H1 (cell line): Measurements from ENCODE around the gene HYAL4. TPM values are rescaled to one million over a fixed set of nuclear protein-coding genes. Genes with fewer than 3 reads are reported as not detected.

Experiments used
- CTCF ChIA-PET: fragments of 300-600 bp; sonication (Branson Sonifier 250); formaldehyde crosslinking; loops from one replicate; lab custom pipeline; 2021; ENCODE audit not compliant: partially characterized antibody; lab: Charles Lee
- POLR2A ChIA-PET: fragments of 300-600 bp; sonication (Branson Sonifier 250); formaldehyde crosslinking; loops from one replicate; lab custom pipeline; 2021; ENCODE audit warnings: inconsistent platforms; ENCODE audit not compliant: partially characterized antibody; lab: Charles Lee
- DNase-seq, 2 experiments: peaks; one replicate each; pipeline versions ENCODE4 v3.0.0 to v3.0.0-alpha.2; 2010 to 2022; ENCODE audit warnings: low spot score in 2 of 2, low read depth in 1 of 2, mixed read lengths in 1 of 2
- FAIRE-seq: peaks from 2 replicates; lab custom pipeline; 2011; peaks lifted over from hg19 to GRCh38; lab: Jason Lieb, UNC
- H2AFZ ChIP-seq: 2 replicates; pipeline ENCODE4 v1.8.1; 2012; ENCODE audit warnings: low read length, inconsistent platforms
- H2AK5ac ChIP-seq: 2 replicates; pipeline ENCODE4 v1.6.1; 2013; ENCODE audit warnings: low read depth, low read length
- H2BK120ac ChIP-seq: replicated peaks from 2 replicates; pipeline ENCODE3; 2013; ENCODE audit warnings: low read depth, low read length, inconsistent platforms
- H2BK12ac ChIP-seq: 2 replicates; pipeline ENCODE4 v1.6.1; 2013; ENCODE audit warnings: low read depth, low read length
- H2BK15ac ChIP-seq: 2 replicates; pipeline ENCODE4 v1.6.1; 2013; ENCODE audit warnings: low read length
- H2BK20ac ChIP-seq: 2 replicates; pipeline ENCODE4 v1.6.1; 2013; ENCODE audit warnings: low read length
- H2BK5ac ChIP-seq: 2 replicates; pipeline ENCODE4 v1.6.1; 2013; ENCODE audit warnings: low read depth, low read length
- H3K14ac ChIP-seq: 2 replicates; pipeline ENCODE4 v1.6.1; 2013; ENCODE audit warnings: inconsistent platforms; ENCODE audit not compliant: insufficient read length
- H3K18ac ChIP-seq: 2 replicates; pipeline ENCODE4 v1.6.1; 2013; ENCODE audit warnings: low read length; ENCODE audit errors: extremely low read depth
- H3K23ac ChIP-seq: 2 replicates; pipeline ENCODE4 v1.6.1; 2013; ENCODE audit warnings: inconsistent platforms; ENCODE audit not compliant: insufficient read length
- H3K23me2 ChIP-seq: 2 replicates; pipeline ENCODE4 v1.6.1; 2013; ENCODE audit warnings: low read depth, low read length
- H3K27ac ChIP-seq: 2 replicates; pipeline ENCODE4 v1.6.1; 2011; ENCODE audit warnings: low read depth, low read length, inconsistent platforms
- H3K27me3 ChIP-seq, 4 experiments: replicated peaks in 1 of 4; 1 replicate in 1 of 4; 2 replicates in 3 of 4; pipeline versions ENCODE4 v1.6.1 to v1.8.1; 2011 to 2013; ENCODE audit warnings: low read length in 3 of 4, mild to moderate bottlenecking in 3 of 4, inconsistent platforms in 2 of 4, mixed read lengths in 2 of 4, moderate library complexity in 1 of 4; ENCODE audit not compliant: control insufficient read depth in 3 of 4, insufficient read depth in 3 of 4; ENCODE audit errors: extremely low read depth in 1 of 4
- H3K36me3 ChIP-seq, 4 experiments: 2 replicates each; pipeline versions ENCODE4 v1.6.1 to v1.8.1; 2011 to 2013; ENCODE audit warnings: mild to moderate bottlenecking in 4 of 4, low read length in 3 of 4, moderate library complexity in 2 of 4, control low read depth in 1 of 4, inconsistent platforms in 1 of 4; ENCODE audit not compliant: insufficient read depth in 4 of 4, control insufficient read depth in 2 of 4
- H3K4ac ChIP-seq: replicated peaks from 2 replicates; pipeline ENCODE3; 2013; ENCODE audit warnings: low read length, low read depth, mixed read lengths, inconsistent platforms; ENCODE audit not compliant: insufficient read length
- H3K4me1 ChIP-seq, 4 experiments: replicated peaks in 1 of 4; 1 replicate in 1 of 4; 2 replicates in 3 of 4; pipeline versions ENCODE4 v1.6.1 to v1.8.1; 2011 to 2013; ENCODE audit warnings: low read length in 3 of 4, inconsistent platforms in 2 of 4, mixed read lengths in 1 of 4; ENCODE audit not compliant: insufficient read depth in 4 of 4, control insufficient read depth in 3 of 4
- H3K4me2 ChIP-seq, 2 experiments: 2 replicates each; pipeline versions ENCODE4 v1.6.1 to v1.8.1; 2011 to 2013; ENCODE audit warnings: low read depth in 2 of 2, low read length in 2 of 2, control low read depth in 1 of 2, inconsistent platforms in 1 of 2, mild to moderate bottlenecking in 1 of 2; ENCODE audit not compliant: insufficient read depth in 1 of 2
- H3K4me3 ChIP-seq, 4 experiments: fragments of 200-600, 300-600 bp in 1 of 4; sonication (generic), shearing (Covaris generic), sonication (Bioruptor Twin) in 1 of 4; 2 replicates each; pipeline versions ENCODE4 v1.5.1 to v1.8.1; 2011 to 2016; ENCODE audit warnings: low read length in 4 of 4, low read depth in 3 of 4, control low read depth in 2 of 4, inconsistent platforms in 2 of 4, mild to moderate bottlenecking in 2 of 4, mixed read lengths in 1 of 4, moderate library complexity in 1 of 4; ENCODE audit not compliant: insufficient read depth in 2 of 4; ENCODE audit errors: extremely low read depth in 1 of 4
- H3K56ac ChIP-seq: replicated peaks from 2 replicates; pipeline ENCODE3; 2013; ENCODE audit warnings: low read depth, mild to moderate bottlenecking, mixed read lengths, low read length, inconsistent platforms; ENCODE audit not compliant: insufficient read length
- H3K79me1 ChIP-seq: 2 replicates; pipeline ENCODE4 v1.6.1; 2013; ENCODE audit warnings: low read depth, low read length, control low read depth
- H3K79me2 ChIP-seq, 2 experiments: 2 replicates each; pipeline versions ENCODE4 v1.6.1 to v1.8.1; 2012 to 2013; ENCODE audit warnings: low read length in 2 of 2, mild to moderate bottlenecking in 2 of 2, inconsistent platforms in 1 of 2; ENCODE audit not compliant: insufficient read depth in 2 of 2, control insufficient read depth in 1 of 2
- H3K9ac ChIP-seq, 4 experiments: replicated peaks in 1 of 4; 1 replicate in 1 of 4; 2 replicates in 3 of 4; pipeline versions ENCODE4 v1.6.1 to v1.8.1; 2011 to 2013; ENCODE audit warnings: low read depth in 3 of 4, low read length in 3 of 4, control low read depth in 2 of 4, mild to moderate bottlenecking in 2 of 4, moderate library complexity in 2 of 4, inconsistent platforms in 1 of 4; ENCODE audit errors: extremely low read depth in 1 of 4
- H3K9me3 ChIP-seq, 2 experiments: 2 replicates each; pipeline versions ENCODE4 v1.6.1 to v1.8.1; 2012 to 2013; ENCODE audit warnings: mild to moderate bottlenecking in 2 of 2, moderate library complexity in 2 of 2, control low read depth in 1 of 2, inconsistent platforms in 1 of 2, low read depth in 1 of 2, low read length in 1 of 2, mixed read lengths in 1 of 2; ENCODE audit not compliant: insufficient read depth in 2 of 2
- H4K20me1 ChIP-seq, 2 experiments: replicated peaks in 1 of 2; 2 replicates each; pipeline versions ENCODE3 to v1.8.1; 2011 to 2013; ENCODE audit warnings: inconsistent platforms in 2 of 2, low read length in 2 of 2, mild to moderate bottlenecking in 1 of 2; ENCODE audit not compliant: insufficient read depth in 2 of 2, control insufficient read depth in 1 of 2
- H4K5ac ChIP-seq: 2 replicates; pipeline ENCODE4 v1.6.1; 2013; ENCODE audit warnings: low read length, low read depth, mixed read lengths, inconsistent platforms; ENCODE audit not compliant: insufficient read length
- H4K8ac ChIP-seq: 2 replicates; pipeline ENCODE4 v1.8.0; 2013; ENCODE audit warnings: mild to moderate bottlenecking, moderate library complexity, low read length, inconsistent platforms; ENCODE audit not compliant: insufficient read depth; ENCODE audit errors: extremely low read depth
- H4K91ac ChIP-seq: replicated peaks from 2 replicates; pipeline ENCODE3; 2013; ENCODE audit warnings: low read length, mixed read lengths, inconsistent platforms; ENCODE audit not compliant: insufficient read length
- BACH1 ChIP-seq: IDR thresholded peaks from 2 replicates; pipeline ENCODE4 v1.6.1; 2012; ENCODE audit warnings: low read length, improper control_type of control experiment
- E2F6 ChIP-seq: IDR thresholded peaks from 2 replicates; pipeline ENCODE4 v1.6.1; 2012; ENCODE audit warnings: inconsistent platforms
- EGR1 ChIP-seq: IDR thresholded peaks from 2 replicates; pipeline ENCODE4 v1.6.1; 2011; ENCODE audit warnings: low read depth, low read length, borderline replicate concordance
- EZH2 ChIP-seq: fragments of 200-600 bp; sonication (generic); IDR thresholded peaks from 2 replicates; pipeline ENCODE4 v1.7.1; 2012; ENCODE audit warnings: low read depth, mild to moderate bottlenecking, moderate library complexity, low read length, inconsistent platforms; ENCODE audit not compliant: severe bottlenecking
- GABPA ChIP-seq: IDR thresholded peaks from 2 replicates; pipeline ENCODE4 v1.6.1; 2011; ENCODE audit warnings: mild to moderate bottlenecking, low read length, moderate library complexity, borderline replicate concordance; ENCODE audit not compliant: insufficient read depth
- JUN ChIP-seq: IDR thresholded peaks from 2 replicates; pipeline ENCODE4 v1.6.1; 2011; ENCODE audit warnings: low read depth, mild to moderate bottlenecking, improper control_type of control experiment, low read length
- NRF1 ChIP-seq: IDR thresholded peaks from 2 replicates; pipeline ENCODE4 v1.6.1; 2011; ENCODE audit warnings: mild to moderate bottlenecking, low read depth, low read length, improper control_type of control experiment
- RAD21 ChIP-seq, 2 experiments: IDR thresholded peaks in 1 of 2; conservative IDR thresholded peaks in 1 of 2; 2 replicates each; pipeline ENCODE4 v1.6.1; 2011; ENCODE audit warnings: low read depth in 2 of 2, low read length in 2 of 2, improper control_type of control experiment in 1 of 2, inconsistent platforms in 1 of 2, mild to moderate bottlenecking in 1 of 2, moderate library complexity in 1 of 2
- RNF2 ChIP-seq: fragments of 200-900, 300-1000 bp; sonication (generic); IDR thresholded peaks from 2 replicates; pipeline ENCODE4 v1.7.1; 2016; ENCODE audit warnings: borderline replicate concordance, low read depth, mild to moderate bottlenecking, antibody characterized with exemption, low read length; ENCODE audit not compliant: poor library complexity, severe bottlenecking; ENCODE audit errors: missing control alignments
- TEAD4 ChIP-seq: IDR thresholded peaks from 2 replicates; pipeline ENCODE4 v1.6.1; 2012; ENCODE audit warnings: low read depth, low read length, inconsistent platforms, mixed read lengths
- WGBS, 2 experiments: shearing (Covaris generic) in 1 of 2; methylation state at CpG; one replicate each; pipeline versions ENCODE4 v1.1.6 to v1.1.7; 2013 to 2015; ENCODE audit warnings: low lambda C conversion rate in 2 of 2, mixed read lengths in 2 of 2, inconsistent platforms in 1 of 2, low coverage in 1 of 2, missing lambda C conversion rate in 1 of 2; ENCODE audit not compliant: insufficient replicate concordance in 2 of 2, insufficient coverage in 1 of 2, insufficient read length in 1 of 2; ENCODE audit errors: extremely low coverage in 1 of 2, missing lambda C conversion rate in 1 of 2; 5-methylcytosine and 5-hydroxymethylcytosine counted together
- polyA plus RNA-seq, 7 experiments: library from polyadenylated mRNA; depleted of rRNA in 3 of 7; stranded (reverse) in 5 of 7; unstranded in 2 of 7; fragments of >200 nt in 5 of 7; fragments of 200-250 nt in 2 of 7; gene quantifications; 1 replicate in 5 of 7; 2 replicates in 1 of 7; 4 replicates in 1 of 7; pipeline versions ENCODE4 v1.2.1 to v1.2.3, GENCODE V29; 2011 to 2013; ENCODE audit warnings: missing spikeins in 2 of 7, mixed read lengths in 2 of 7
- total RNA-seq: library from RNA; stranded (reverse); fragmentation: NEBNext Ultra II Directional; extraction: Animal tissue kit (Norgen Biotek cat#: 25700); gene quantifications from 2 replicates; pipeline ENCODE4 v1.2.1, GENCODE V29; 2021
- TF ChIP-seq, protein P1 (sequence below): IDR thresholded peaks from 2 replicates; pipeline ENCODE4 v1.6.1; 2012; ENCODE audit warnings: low read length, inconsistent platforms

HYAL4 gene
- total and polyA plus RNA-seq, 2 of the 8 experiments (the other 6 are each of a cell fraction or from before 2014, with no cell fraction given), result not detected

GRCh38 chr7:123795917-123796316 lies 49.1 kb upstream of the HYAL4 start:
- Histone ChIP-seq H2AK5ac (no peak overlapping the region), H2BK15ac (no peak overlapping the region), H3K27ac (no peak overlapping the region), H3K4me1 (peaks cover 0 to 3% (median 1%) of the 10 kb centered on the region in 4 experiments; a peak in 2 of 7 replicates), H3K14ac (no peak overlapping the region), H4K91ac (no peak overlapping the region), H3K18ac (no peak overlapping the region), H4K8ac (no peak overlapping the region), H3K23me2 (no peaks in the 10 kb centered on the region), H3K4me2 (no peak overlapping the region), H3K4ac (no peak overlapping the region), H4K5ac (no peak overlapping the region), H3K27me3 (no peaks in the 10 kb centered on the region), H2BK120ac (no peak overlapping the region), H2BK12ac (no peak overlapping the region; the same call in 1 of the 2 replicates), H3K79me2 (no peaks in the 10 kb centered on the region), H3K23ac (no peak overlapping the region), H4K20me1 (no peaks in the 10 kb centered on the region), H3K9me3 (peaks cover 0 to 3% of the 10 kb centered on the region in 2 experiments; a peak in 2 of 4 replicates), H3K9ac (no peak overlapping the region), H3K4me3 (no peak overlapping the region), H3K79me1 (no peaks in the 10 kb centered on the region), H2BK5ac (no peak overlapping the region), H3K36me3 (no peaks in the 10 kb centered on the region), H2AFZ (no peak overlapping the region), H3K56ac (no peak overlapping the region), H2BK20ac (no peak overlapping the region)
- DNase-seq (no peak), FAIRE-seq (no peak)
- ChIA-PET CTCF (interaction anchor here (4.0 to 6.0 kb wide), 2 partner anchors 75 to 159 kb away, joined by 11 to 71 read pairs; no protein-coding TSS in a partner anchor), POLR2A (no interaction called here)
- WGBS, 2 experiments, result 74% methylated on average over 1 of the region's 1 CpG; no CpG with 5 or more reads in 1 of the 2 experiments
- TF ChIP-seq EZH2 (no peak), RNF2 (no peak), TEAD4 (no peak), BACH1 (no peak), EGR1 (no peak), NRF1 (no peak), E2F6 (no peak), GABPA (no peak), RAD21 (IDR thresholded peaks at IDR 0.05 in 1 of 2, conservative IDR thresholded peaks at IDR 0.05 in 1 of 2; ENCODE audit: low read depth in 2 of 2, low read length in 2 of 2) (no peak), JUN (no peak)
- TF ChIP-seq, protein P1, sequence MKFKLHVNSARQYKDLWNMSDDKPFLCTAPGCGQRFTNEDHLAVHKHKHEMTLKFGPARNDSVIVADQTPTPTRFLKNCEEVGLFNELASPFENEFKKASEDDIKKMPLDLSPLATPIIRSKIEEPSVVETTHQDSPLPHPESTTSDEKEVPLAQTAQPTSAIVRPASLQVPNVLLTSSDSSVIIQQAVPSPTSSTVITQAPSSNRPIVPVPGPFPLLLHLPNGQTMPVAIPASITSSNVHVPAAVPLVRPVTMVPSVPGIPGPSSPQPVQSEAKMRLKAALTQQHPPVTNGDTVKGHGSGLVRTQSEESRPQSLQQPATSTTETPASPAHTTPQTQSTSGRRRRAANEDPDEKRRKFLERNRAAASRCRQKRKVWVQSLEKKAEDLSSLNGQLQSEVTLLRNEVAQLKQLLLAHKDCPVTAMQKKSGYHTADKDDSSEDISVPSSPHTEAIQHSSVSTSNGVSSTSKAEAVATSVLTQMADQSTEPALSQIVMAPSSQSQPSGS, result no peak
